Measurements from ENCODE around the gene NUCB2. TPM values are rescaled to one million over a fixed set of nuclear protein-coding genes. Genes with fewer than 3 reads are reported as not detected.
"Not testable (repeated sequence)": the region's sequence is repeated elsewhere in the genome, so short reads cannot be mapped to it uniquely, and the experiment has no call there.

NUCB2 gene
- total RNA-seq (2014; rRNA removed; shearing (Covaris generic); ENCODE audit: low replicate concordance) = 24.3 and 117 TPM in 2 replicates

DNA sequence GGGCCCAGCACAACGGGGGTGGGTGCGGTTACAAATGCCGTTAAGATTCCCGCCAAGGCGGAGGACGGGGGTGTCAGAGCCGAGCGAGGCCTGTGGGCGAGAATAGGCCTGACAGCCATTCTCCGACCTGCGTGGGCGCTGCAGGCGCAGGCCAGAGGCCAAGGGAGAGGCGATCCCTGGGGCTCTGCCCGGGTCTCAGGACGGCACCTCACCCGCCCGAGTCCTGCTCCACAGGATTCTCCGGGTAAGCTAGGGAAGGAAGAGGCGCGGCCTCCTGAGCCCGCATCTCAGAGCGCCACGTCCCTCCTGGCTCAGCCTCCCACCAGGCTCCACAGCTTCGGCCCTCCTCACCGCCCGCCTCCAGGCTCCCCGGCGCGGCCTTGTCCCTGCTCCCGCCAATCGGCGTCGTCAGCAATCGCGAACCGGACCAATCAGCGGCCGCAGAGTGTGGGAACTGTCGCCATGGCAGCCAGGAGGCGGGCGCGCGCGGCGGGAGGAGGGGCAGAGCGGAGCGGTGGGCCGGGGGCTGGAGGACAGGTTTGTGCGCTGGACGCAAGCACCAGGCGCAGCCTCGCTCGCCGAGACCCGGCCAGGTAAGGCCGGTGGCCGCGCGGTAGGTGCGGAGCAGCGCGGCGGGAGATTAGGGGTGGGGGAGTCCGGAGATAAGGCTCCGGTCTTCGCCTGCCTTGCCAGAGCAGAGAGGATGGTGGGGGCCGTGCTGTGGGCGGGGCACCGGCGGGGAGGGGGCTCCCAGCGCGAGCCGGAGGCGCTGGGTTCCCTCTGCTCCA, at the start of gene NUCB2:
NUCB2 (plus strand) TSS at position 504 of the 788 bp plus-strand sequence. CDS start 18,585 bp downstream, outside the sequence.
- Histone ChIP-seq H3K27me3 (no peaks in the 10 kb centered on the region), H3K4me3 (peak within 1 kb of the TSS; percentile 90), H3K36me3 (no peaks in the 10 kb centered on the region), H3K9me3 (no peaks in the 10 kb centered on the region)
- DNase-seq = peak; percentile 94

DNA sequence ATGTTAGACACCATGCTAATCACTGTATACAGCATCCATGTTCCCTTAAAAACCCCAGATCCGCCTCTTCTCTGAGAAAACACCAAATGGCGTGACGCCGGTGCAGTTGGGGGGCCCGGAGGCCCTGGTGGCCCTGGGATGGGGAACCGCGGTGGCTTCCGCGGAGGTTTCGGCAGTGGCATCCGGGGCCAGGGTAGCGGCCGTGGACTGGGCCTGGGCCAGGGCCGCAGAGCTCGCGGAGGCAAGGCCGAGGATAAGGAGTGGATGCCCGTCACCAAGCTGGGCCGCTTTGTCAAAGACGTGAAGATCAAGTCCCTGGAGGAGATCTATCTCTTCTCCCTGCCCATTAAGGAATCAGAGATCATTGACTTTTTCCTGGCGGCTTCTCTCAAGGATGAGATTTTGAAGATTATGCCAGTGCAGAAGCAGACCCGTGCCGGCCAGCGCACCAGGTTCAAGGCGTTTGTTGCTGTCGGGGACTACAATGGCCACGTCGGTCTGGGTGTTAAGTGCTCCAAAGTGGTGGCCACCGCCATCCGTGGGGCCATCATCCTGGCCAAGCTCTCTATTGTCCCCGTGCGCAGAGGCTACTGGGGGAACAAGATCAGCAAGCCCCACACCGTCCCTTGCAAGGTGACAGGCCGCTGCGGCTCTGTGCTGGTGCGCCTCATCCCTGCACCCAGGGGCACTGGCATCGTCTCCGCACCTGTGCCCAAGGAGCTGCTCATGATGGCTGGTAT, 48.2 kb upstream of the NUCB2 start:
- H3K27me3 ChIP-seq, H3K4me3 ChIP-seq, DNase-seq, H3K36me3 ChIP-seq, H3K9me3 ChIP-seq: not testable (repeated sequence)

DNA sequence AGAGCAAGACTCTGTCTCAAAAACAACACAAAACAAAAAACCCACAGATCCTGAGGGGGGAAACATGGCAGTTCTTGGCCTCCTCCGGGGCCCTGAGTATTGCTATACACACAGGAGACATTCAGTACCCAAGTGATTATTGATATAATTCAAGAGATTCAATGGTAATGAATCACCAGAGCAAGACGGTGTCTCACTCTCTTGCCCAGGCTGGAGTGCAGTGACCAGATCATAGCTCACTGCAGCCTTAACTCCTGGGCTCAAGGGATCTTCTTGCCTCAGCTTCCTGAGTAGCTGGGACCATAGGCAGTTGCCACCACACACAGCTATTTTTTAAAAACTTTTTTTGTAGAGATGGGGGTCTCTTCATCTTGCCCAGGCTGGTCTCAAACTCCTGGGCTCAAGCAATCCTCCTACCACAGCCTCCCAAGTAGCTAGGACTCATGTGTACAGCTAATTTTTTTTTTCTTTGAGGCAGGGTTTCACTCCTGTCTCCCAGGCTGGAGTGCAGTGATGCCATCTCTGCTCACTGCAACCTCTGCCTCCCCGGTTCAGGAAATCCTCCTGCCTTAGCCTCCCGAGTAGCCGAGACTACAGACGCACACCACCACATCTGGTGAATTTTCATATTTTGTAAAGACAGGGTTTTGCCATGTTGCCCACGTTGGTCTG, 46.9 kb upstream of the NUCB2 start:
- DNase-seq = no peak
- Histone ChIP-seq H3K9me3 (no peaks in the 10 kb centered on the region), H3K4me3 (no peak overlapping the region), H3K27me3 (no peaks in the 10 kb centered on the region), H3K36me3 (no peaks in the 10 kb centered on the region)

DNA sequence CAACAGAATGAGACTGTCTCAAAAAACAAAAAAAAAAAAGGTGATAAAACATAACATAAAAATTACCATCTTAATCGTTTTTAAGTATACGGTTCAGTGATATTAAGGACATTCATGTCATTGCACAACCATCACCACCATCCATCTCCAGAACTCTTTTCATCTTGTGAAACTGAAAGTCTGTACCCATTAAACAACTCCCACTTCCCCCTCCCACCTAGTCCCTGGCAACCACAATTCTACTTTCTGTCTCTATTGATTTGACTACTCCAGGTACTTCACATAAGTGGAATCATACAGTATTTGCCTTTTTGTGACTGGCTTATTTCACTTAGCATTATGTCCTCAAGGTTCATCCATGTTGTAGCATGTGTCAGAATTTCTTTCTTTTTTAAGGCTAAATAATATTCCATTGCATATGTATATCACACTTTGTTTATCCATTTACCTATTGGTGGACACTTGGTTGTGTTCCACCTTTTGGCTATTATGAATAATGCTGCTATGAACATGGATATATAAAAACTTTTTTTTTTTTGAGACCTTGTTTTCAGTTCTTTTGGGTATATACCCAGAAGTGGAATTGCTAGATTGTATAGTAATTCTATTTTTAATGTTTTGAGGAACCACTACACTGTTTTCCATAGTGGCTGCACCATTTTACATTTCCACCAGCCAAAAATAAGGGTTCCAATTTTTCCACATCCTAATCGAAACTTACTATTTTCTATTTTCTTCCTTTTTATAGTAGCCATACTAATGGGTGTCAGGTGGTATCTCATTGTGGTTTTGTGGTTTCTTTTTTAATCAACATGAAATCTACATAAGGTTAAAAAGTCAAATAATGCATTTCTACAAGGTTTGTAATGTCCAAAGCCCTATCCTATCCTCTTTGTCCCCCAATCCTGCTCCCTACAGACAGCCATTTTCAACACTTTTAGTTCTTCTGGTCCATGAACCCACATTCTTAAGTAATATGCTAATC, 45.4 kb upstream of the NUCB2 start:
- no peak for DNase-seq
- Histone ChIP-seq H3K27me3 (no peaks in the 10 kb centered on the region), H3K36me3 (no peaks in the 10 kb centered on the region), H3K4me3 (no peak overlapping the region), H3K9me3 (no peaks in the 10 kb centered on the region)

DNA sequence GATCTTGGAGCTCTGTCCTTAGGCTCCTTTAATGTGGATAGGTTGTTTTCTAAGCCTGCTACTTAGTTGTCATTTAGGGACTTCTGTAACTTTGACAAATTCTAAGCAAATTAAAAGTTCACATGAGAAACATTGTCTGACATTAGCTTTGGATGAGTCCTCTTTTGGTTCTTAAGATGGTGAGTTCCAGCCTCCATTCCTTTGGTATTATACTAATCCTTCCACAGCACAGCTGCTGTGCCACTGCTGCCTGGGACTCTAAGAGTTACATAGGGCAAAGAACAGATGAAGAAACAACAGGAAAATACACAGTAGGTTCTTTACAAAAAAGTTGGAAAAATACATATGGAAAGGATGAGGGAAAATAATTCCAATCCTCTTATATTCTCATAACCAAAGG, 43.4 kb upstream of the NUCB2 start:
- H3K9me3 ChIP-seq = no peaks in the 10 kb centered on the region
- no peak for DNase-seq
- no peaks in the 10 kb centered on the region for H3K27me3 ChIP-seq

DNA sequence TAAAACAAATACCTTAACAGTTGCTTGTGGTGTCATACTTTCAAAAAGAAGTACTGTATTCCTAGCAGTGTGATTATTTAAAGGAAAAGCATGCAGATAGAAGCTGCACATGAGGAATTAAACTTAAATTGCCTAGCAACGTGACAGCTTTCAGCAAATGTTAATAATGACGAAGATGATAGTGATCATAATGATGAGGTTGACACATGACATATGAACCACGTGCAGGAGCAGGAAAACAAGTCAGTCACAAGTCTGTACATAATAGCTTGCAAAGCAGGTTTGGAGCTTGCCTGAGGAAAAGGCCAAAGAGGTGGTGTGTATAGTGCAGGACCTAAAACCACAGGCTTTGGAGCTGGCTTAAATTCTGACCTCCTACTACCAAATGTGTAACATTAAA, 38.2 kb upstream of the NUCB2 start:
- no peaks in the 10 kb centered on the region for H3K27me3 ChIP-seq
- no peaks in the 10 kb centered on the region for H3K36me3 ChIP-seq
- H3K4me3 ChIP-seq = no peak overlapping the region
- DNase-seq = no peak
- H3K9me3 ChIP-seq = no peaks in the 10 kb centered on the region

More for the DNA sequence above, 43.4 kb upstream of the NUCB2 start:
- H3K4me3 ChIP-seq = no peak overlapping the region
- H3K36me3 ChIP-seq = no peaks in the 10 kb centered on the region

DNA sequence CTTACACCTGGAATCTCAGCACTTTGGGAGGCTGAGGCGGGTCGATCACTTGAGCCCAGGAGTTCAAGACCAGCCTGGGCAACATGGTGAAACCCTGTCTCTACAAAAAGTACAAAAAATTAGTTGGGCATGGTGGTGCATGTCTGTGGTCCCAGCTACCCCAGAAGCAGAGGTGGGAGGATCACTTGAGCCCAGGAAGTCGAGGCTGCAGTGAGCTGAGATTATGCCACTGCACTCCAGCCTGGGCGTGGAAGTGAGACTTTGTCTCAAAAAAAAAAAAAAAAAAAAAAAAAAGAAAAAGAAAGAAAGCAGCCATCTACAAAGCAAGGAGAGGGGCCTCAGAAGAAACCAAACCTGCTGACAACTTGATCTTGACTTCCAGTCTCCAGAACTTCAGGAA, 36.6 kb upstream of the NUCB2 start:
- not testable (repeated sequence) for H3K36me3 ChIP-seq, DNase-seq, H3K9me3 ChIP-seq, H3K4me3 ChIP-seq, H3K27me3 ChIP-seq

DNA sequence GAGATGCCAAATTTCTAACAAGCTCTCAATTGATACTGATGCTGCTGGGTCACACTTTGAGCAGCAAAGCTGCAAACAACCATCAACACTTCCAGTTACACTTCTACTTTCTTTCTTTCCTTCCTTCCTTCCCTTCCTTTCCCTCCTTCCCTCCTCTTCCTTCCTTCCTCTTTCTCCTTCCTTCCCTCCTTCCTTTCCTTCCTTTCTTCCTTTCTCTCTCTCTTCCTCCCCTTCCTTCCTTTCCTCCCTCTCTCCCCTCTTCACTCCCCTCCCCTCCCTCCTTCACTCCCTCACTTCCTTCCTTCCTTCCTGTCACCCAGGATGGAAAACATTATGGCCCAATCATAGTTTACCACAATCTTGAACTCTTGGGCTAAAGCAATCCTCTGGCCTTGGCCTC, 35.8 kb upstream of the NUCB2 start:
- no peak for DNase-seq
- Histone ChIP-seq H3K36me3 (no peaks in the 10 kb centered on the region), H3K4me3 (no peak overlapping the region), H3K9me3 (no peaks in the 10 kb centered on the region), H3K27me3 (no peaks in the 10 kb centered on the region)

DNA sequence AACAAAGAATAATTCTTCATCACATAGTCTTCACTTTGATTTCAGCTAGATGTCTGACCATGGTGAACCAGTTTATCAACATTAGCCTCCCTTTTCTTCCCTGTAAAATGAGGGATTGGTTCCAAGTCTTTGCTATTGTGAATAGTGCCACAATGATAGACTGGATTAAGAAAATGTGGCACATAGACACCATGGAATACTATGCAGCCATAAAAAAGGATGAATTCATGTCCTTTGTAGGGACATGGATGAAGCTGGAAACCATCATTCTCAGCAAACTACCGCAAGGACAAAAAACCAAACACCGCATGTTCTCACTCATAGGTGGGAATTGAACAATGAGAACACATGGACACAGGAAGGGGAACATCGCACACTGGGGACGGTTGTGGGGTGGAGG, 33.6 kb upstream of the NUCB2 start:
- not testable (repeated sequence) for H3K36me3 ChIP-seq, DNase-seq, H3K9me3 ChIP-seq, H3K4me3 ChIP-seq, H3K27me3 ChIP-seq

DNA sequence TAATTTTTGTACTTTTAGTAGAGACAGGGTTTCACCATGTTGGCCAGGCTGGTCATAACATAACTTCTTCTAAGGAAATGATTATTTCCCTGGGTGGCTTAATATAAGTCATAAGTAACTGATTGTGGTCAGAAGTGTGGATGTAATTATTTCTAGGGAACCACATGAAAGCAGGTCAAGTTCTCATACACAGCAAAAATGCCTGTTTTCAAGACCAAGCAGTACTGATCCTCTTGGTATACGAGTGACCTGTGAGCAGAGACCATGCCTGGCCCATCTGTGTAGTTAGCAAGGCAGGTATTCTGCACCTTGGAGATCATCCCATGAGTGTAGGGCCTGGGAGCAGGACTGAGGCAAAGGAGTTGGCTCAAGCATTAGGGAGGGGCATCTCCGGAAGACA, 32.5 kb upstream of the NUCB2 start:
- DNase-seq = no peak
- no peaks in the 10 kb centered on the region for H3K36me3 ChIP-seq
- H3K4me3 ChIP-seq = no peak overlapping the region
- H3K27me3 ChIP-seq = no peaks in the 10 kb centered on the region
- no peaks in the 10 kb centered on the region for H3K9me3 ChIP-seq

DNA sequence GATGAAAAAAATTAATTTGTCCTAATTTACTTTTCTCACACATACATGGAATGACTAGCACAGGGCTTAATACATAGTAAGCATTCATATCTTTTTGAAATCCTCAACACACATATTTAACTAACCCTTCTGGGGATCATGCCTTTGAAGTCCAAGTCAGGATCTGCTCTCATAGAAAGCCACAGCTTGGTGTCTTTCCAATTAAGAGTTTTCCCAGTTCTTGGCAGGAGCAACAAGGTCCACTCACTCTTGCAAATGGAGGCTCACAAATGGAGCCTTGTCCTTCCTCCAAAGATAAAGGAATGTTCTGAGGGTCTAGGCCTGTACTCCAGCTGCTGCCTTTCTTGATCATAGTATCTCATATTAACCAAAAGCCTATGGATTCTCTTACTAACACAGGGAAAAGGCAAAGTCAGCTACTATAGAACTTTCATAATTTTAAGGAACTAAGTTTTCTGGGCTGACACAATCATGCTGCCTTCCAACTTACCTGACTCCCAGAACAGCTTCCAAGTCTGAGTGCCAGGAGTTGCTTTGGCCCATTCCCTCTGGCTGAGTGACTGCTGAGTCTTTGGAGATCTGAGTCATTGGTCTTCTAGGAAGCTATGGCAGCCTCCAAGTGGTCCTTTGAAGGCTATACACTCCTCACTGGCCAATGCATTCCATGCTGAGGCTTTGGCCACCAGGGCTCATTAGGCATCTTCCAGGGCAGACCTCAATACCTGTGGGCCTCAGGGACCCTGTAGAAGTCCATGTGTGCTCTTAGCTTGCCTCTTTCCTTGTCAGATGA, 25.8 kb upstream of the NUCB2 start:
- Histone ChIP-seq H3K27me3 (no peaks in the 10 kb centered on the region), H3K9me3 (no peaks in the 10 kb centered on the region), H3K4me3 (no peak overlapping the region), H3K36me3 (no peaks in the 10 kb centered on the region)
- peak; percentile 74 for DNase-seq

DNA sequence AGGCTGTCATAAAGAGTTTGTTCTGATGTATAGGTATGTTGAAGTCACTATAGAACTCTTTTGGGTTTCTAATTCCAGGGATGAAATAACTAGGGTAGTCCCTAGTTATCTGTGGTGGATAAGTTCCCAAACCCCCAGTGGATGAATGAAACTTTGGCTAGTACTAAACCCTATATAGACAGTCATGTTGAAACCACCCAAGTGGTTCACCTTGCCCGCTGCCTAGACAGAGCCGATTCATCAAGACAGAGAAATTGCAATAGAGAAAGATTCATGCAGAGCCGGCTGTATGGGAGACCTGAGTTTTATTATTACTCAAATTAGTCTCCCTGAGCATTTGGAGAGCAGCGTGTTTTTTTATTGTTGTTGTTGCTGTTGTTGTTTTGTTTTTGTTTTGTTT, 23.8 kb upstream of the NUCB2 start:
- no peak overlapping the region for H3K4me3 ChIP-seq
- no peak for DNase-seq
- H3K27me3 ChIP-seq = no peaks in the 10 kb centered on the region
- H3K9me3 ChIP-seq = no peaks in the 10 kb centered on the region
- no peaks in the 10 kb centered on the region for H3K36me3 ChIP-seq

DNA sequence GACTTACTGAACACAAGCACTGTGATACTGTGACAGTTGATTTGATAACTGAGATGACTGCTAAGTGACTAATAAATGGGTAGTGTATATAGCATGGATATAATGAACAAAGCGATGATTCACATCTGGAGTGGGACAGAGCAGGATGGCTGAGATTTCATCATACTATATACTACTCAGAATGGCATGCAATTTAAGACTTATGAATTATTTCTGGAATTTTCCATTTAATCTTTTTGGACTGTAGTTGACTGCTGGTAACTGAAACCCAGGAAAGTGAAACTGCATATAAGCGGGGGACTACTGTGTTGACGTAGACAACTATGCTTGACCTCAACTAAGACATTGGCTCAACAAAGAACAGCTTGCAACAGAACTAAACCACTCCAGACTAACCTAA, 20.0 kb upstream of the NUCB2 start:
- Histone ChIP-seq H3K9me3 (no peaks in the 10 kb centered on the region), H3K4me3 (no peak overlapping the region), H3K36me3 (no peaks in the 10 kb centered on the region), H3K27me3 (no peaks in the 10 kb centered on the region)
- DNase-seq = peak; percentile 23

DNA sequence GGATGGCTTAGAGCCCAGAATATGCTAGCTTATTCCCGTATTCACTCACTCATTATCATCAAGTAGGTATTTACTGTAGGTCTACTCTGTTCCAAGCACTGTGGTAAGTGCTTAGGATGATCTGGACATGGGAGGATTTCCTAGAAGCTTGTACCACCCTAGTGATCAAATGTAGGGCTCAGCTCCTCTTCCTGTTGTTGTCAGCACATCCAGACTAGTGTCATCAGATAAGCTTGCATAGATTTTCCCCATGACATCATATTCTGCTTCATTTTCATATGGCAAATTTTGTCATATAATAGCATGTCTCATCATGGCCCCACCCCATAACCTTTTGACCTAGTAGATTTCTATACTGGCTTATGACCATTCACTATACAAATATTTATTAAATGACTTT, 19.3 kb upstream of the NUCB2 start:
- H3K9me3 ChIP-seq = no peaks in the 10 kb centered on the region
- H3K36me3 ChIP-seq = no peaks in the 10 kb centered on the region
- peak; percentile 47 for DNase-seq
- no peak overlapping the region for H3K4me3 ChIP-seq
- H3K27me3 ChIP-seq = no peaks in the 10 kb centered on the region

DNA sequence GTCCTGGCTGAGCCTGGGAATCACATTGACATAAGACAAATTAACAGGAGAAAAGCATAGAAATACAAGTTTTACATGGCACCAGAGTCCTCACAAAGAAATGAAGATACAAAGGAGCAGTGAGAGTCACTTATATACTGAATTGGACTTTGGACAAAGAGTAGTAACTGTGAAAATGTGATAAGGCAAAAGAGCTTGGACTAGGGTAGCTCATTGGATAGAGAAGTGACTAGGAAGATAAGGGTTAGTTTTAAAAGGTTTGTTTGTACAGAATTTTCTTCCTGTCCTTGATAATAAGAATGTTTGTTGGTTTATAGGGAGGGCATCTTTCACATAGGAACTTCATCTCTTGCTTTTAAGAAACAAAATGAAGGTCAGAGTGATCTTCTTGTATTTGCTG, 17.9 kb upstream of the NUCB2 start:
- no peak for DNase-seq
- Histone ChIP-seq H3K9me3 (no peaks in the 10 kb centered on the region), H3K27me3 (no peaks in the 10 kb centered on the region), H3K36me3 (no peaks in the 10 kb centered on the region), H3K4me3 (no peak overlapping the region)

DNA sequence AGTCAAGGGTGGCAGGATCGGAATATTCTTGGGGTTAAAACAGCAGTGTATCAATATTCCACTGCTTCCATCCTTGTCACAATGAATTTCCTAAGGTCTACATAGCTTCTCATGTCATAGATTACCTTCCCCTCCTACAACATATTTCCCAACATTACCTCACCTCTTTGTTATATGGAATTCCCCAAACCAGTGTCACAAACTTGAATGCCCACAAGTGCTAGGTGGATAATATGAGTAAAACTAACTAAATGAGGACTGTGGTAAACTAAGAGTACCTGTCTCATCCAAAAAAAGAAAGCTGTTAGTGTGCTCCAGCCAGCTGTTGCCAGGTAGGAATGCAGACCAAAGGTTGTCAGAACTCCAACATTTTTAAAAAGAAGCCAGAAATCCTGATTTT, 17.0 kb upstream of the NUCB2 start:
- no peak overlapping the region for H3K4me3 ChIP-seq
- no peak for DNase-seq
- no peaks in the 10 kb centered on the region for H3K36me3 ChIP-seq
- no peaks in the 10 kb centered on the region for H3K9me3 ChIP-seq
- H3K27me3 ChIP-seq = no peaks in the 10 kb centered on the region

Measured in MG63 (cell line).